ENCODE results near the gene ZGPAT. TPM values are rescaled to one million over a fixed set of nuclear protein-coding genes. Genes with fewer than 3 reads are reported as not detected.

The ZGPAT gene
- total RNA-seq, 1 donor from 2014 or later = 42.6 TPM

DNA sequence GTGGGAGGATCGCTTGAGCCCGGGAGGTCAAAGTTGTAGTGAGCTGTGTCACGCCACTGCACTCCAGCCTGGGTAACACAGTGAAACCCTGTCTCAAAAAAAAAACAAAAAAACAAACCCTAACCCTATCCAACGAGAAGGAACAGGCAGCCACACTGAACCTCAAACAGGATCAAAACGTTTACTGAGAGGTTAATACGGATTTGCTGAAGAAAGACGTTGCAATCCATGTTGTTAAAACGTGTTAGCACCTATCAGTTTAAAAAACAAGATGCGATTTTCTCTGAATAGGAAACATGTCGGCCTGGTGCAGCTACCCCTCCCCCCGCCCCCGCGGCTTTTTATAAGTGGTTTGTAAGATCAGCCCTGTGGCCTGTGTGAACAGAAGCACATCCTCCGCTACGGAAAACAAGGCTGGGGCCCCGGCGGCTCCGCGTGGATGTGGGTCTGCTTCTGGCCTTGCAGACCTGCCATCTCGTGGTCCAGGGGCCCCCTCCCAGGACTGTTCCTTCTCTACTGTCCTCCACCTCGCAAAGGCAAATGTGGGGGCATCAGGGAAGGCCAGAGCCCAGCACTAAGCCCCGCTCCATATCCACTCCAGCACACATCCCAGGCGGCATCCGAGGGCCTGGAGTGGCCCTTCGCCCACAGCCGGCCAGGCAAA is 43.1 kb downstream of the ZGPAT start:
- peaks cover 3% of the 10 kb centered on the region for H3K27me3 ChIP-seq (ENCODE audit: control insufficient read depth, insufficient read depth, low read length)
- no peaks in the 10 kb centered on the region for H3K36me3 ChIP-seq (ENCODE audit: control insufficient read depth, insufficient read depth, low read length)
- no peak overlapping the region for H3K4me3 ChIP-seq (ENCODE audit: low read depth, low read length)
- no peak for DNase-seq (ENCODE audit: low read depth)
- TF ChIP-seq, protein P1, sequence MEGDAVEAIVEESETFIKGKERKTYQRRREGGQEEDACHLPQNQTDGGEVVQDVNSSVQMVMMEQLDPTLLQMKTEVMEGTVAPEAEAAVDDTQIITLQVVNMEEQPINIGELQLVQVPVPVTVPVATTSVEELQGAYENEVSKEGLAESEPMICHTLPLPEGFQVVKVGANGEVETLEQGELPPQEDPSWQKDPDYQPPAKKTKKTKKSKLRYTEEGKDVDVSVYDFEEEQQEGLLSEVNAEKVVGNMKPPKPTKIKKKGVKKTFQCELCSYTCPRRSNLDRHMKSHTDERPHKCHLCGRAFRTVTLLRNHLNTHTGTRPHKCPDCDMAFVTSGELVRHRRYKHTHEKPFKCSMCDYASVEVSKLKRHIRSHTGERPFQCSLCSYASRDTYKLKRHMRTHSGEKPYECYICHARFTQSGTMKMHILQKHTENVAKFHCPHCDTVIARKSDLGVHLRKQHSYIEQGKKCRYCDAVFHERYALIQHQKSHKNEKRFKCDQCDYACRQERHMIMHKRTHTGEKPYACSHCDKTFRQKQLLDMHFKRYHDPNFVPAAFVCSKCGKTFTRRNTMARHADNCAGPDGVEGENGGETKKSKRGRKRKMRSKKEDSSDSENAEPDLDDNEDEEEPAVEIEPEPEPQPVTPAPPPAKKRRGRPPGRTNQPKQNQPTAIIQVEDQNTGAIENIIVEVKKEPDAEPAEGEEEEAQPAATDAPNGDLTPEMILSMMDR (IDR thresholded peaks at IDR 0.05; ENCODE audit: insufficient read depth, low read length, poor library complexity, severe bottlenecking) = no peak

DNA sequence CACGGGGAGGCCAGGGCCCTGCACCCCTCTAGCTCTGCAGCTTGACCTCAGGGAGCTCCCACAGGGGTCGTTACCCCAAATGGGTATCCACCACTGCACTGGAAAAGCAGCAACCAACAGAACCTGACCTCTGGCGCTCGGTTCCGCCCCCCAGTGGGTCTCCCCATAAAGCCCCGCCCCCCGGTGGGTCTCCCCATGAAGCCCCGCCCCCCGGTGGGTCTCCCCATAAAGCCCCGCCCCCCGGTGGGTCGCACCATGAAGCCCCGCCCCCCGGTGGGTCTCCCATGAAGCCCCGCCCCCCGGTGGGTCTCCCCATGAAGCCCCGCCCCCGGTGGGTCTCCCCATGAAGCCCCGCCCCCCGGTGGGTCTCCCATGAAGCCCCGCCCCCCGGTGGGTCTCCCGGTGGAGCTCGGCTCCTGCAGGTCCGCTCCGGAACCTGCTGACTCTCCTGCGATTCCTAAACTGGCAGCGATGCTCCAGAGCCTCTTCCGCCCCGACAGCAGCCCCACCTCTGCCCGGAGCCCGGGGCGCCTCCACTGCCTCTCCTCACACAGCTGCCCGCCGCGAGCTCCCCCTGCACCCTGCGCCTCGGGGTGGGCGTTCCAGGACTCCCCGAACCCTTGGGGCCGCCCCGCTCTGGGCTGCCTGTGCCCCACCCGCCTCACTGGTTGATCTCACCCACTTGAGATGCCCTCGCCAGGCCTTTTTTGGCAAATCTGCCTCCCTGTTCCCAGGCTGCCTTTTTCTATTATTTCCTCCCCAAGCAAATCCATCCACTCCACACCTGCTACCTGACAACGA is 43.8 kb downstream of the ZGPAT start:
- H3K36me3 ChIP-seq (ENCODE audit: control insufficient read depth, insufficient read depth, low read length) = no peaks in the 10 kb centered on the region
- no peak for DNase-seq (ENCODE audit: low read depth)
- H3K27me3 ChIP-seq (ENCODE audit: control insufficient read depth, insufficient read depth, low read length) = peaks cover 3% of the 10 kb centered on the region
- TF ChIP-seq, protein P1 (IDR thresholded peaks at IDR 0.05; ENCODE audit: insufficient read depth, low read length, poor library complexity, severe bottlenecking) = no peak
- no peak overlapping the region for H3K4me3 ChIP-seq (ENCODE audit: low read depth, low read length)

DNA sequence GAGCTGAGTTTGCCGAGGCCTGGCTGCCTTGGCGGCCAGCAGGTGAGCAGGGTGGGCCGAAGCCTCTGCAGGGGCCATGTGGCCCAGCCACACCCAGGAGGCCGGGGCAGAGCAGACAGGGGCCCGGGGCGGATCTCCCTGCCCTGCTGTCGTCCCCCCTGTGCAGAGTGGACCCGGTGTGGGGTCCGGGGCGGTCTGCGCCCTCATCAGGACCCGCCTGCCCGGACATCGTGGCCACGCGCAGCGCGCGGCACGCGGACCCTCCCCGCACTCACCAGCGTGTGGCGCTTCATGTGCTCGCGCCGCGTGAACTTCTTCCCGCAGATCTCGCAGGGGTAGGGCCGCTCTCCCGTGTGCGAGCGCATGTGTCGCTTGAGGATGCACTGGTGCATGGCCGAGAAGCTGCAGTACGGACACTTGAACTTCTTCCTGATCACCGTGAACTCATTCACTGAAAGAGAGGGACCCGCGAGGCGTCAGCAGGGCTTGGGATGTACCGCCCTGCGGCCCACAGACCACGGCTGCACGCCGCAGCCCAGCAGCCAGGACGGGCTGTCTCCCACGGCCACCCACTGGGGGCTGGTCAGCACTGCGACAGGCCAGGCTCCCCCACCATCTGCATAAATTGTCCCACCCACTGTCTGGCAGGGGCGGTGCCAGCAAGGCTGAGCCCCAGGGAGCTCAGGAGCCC is 44.7 kb downstream of the ZGPAT start:
- Histone ChIP-seq H3K27me3 (ENCODE audit: control insufficient read depth, insufficient read depth, low read length) (peaks cover 3% of the 10 kb centered on the region), H3K36me3 (ENCODE audit: control insufficient read depth, insufficient read depth, low read length) (no peaks in the 10 kb centered on the region), H3K4me3 (ENCODE audit: low read depth, low read length) (no peak overlapping the region)
- no peak for DNase-seq (ENCODE audit: low read depth)
- TF ChIP-seq, protein P1 (IDR thresholded peaks at IDR 0.05; ENCODE audit: insufficient read depth, low read length, poor library complexity, severe bottlenecking) = no peak

DNA sequence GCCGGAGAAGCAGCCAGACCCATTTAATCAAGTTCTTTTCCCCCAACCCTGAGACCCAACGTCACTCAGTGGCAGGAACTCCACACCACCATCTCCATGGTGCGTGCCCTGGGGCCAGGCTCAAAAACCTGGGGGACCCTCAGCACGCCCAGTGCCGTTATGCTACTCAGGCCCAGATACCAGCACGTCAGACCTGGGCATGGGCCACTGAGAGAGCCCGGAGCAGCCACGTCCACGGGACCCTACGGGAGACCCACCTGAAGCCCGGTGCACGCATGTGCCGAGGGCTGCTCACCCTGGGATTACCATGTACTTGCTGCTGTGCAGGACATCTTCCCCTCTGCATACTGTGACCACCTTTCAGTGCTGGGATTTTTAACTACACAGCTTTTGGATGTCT is 45.5 kb downstream of the ZGPAT start:
- Histone ChIP-seq H3K36me3 (ENCODE audit: control insufficient read depth, insufficient read depth, low read length) (no peaks in the 10 kb centered on the region), H3K4me3 (ENCODE audit: low read depth, low read length) (no peak overlapping the region), H3K27me3 (ENCODE audit: control insufficient read depth, insufficient read depth, low read length) (peaks cover 3% of the 10 kb centered on the region)
- DNase-seq (ENCODE audit: low read depth) = no peak
- TF ChIP-seq, protein P1 (IDR thresholded peaks at IDR 0.05; ENCODE audit: insufficient read depth, low read length, poor library complexity, severe bottlenecking) = no peak

DNA sequence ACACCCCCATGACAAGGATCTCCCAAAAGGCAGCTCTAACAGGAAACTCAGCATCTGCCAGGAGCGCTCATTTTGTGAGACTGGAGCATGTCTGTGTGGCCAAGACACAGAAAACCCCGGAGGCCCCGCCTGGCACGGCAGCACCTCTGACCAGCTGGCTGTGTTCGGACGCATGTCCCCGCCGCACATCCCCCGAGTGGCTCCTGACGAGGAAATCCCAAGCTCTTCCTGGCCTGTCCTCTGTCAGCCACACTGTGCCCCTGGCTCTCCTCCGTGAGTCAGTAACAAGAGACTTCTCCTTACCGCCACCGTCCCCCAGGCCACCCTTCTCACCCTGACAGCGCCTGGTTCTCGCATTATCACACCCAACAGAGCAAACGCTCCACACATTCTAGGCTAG is 46.2 kb downstream of the ZGPAT start:
- Histone ChIP-seq H3K4me3 (ENCODE audit: low read depth, low read length) (no peak overlapping the region), H3K36me3 (ENCODE audit: control insufficient read depth, insufficient read depth, low read length) (no peaks in the 10 kb centered on the region), H3K27me3 (ENCODE audit: control insufficient read depth, insufficient read depth, low read length) (peaks cover 3% of the 10 kb centered on the region)
- DNase-seq (ENCODE audit: low read depth) = no peak
- TF ChIP-seq, protein P1 (IDR thresholded peaks at IDR 0.05; ENCODE audit: insufficient read depth, low read length, poor library complexity, severe bottlenecking) = no peak
